Measurements from ENCODE around the gene TBKBP1. TPM values are rescaled to one million over a fixed set of nuclear protein-coding genes. Genes with fewer than 3 reads are reported as not detected.
A peak's percentile ranks its signal among the peaks of the same experiment; 100 is the strongest.

TBKBP1 gene
- total and polyA plus RNA-seq, 9 of the 15 experiments (the other 6 are each of a cell fraction or from before 2014, with no cell fraction given): 0.03 to 15.6 (median 6.8) TPM

DNA sequence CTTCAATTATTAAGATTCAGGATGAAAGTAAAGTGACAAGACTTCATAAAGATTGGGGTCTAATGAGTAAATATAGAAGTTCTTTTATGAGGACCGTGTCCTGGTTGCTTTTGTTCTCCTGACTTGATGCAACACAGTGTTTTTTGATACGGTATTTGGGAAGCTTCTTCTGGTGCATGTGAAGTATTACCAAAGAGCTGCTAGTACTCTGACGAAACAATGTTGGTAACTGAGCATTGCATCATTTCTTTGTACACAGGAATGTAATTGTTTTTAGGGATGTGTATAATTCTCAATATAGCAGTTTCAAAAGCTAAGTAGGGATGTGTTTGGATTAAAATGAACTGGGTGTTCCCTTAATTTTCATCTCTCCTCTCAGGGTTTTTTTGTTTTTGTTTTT is 28.3 kb upstream of the TBKBP1 start (continued):
- TF ChIP-seq, protein P1, sequence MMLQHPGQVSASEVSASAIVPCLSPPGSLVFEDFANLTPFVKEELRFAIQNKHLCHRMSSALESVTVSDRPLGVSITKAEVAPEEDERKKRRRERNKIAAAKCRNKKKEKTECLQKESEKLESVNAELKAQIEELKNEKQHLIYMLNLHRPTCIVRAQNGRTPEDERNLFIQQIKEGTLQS (IDR thresholded peaks at IDR 0.05): peak; percentile 43
- TF ChIP-seq, protein P1 (CRISPR knock-in tag; conservative IDR thresholded peaks at IDR 0.05): no peak
- TF ChIP-seq SUPT5H (IDR thresholded peaks at IDR 0.05): 0 out of 2 replicates have a peak, but pooled peaks have one; percentile 19

GRCh38 chr17:47669081-47669480 is 24.9 kb upstream of the TBKBP1 start:
- ChIA-PET CTCF (ENCODE audit: low intra/inter-chr PET ratio) (no interaction called here), POLR2A (interaction anchor here (0.7 to 1.6 kb wide), 2 partner anchors 11 to 14 kb away, joined by 3 to 5 read pairs; no protein-coding TSS in a partner anchor)
- no peak overlapping the region for H3K4me3 ChIP-seq
- H3K27me3 ChIP-seq (ENCODE audit: control insufficient read depth in 2 of 2, insufficient read depth in 2 of 2, low read length in 2 of 2): no peaks in the 10 kb centered on the region
- peaks cover 95% of the 10 kb centered on the region for H3K36me3 ChIP-seq (ENCODE audit: control insufficient read depth, insufficient read depth, low read length)
- no peak overlapping the region for H2AFZ ChIP-seq (ENCODE audit: low read depth, low read length)
- intact Hi-C loops (cut with micrococcal nuclease) (no loop called here), in situ Hi-C loops (cut with MboI) (no loop called here)
- H3K9ac ChIP-seq (ENCODE audit: insufficient read depth in 1 of 2, low read depth in 2 of 2, low read length in 2 of 2): no peak overlapping the region
- no peak overlapping the region for H3K4me2 ChIP-seq (ENCODE audit: insufficient read depth, low read length)
- 0 out of 2 replicates have a peak, but pooled peaks cover 4% of the 10 kb centered on the region for H4K20me1 ChIP-seq (replicated peaks; ENCODE audit: control insufficient read depth, insufficient read depth, low read length)
- H3K9me3 ChIP-seq (replicated peaks; ENCODE audit: control insufficient read depth, insufficient read depth, low read depth, low read length): no peaks in the 10 kb centered on the region
- ATAC-seq: no peak
- H3K79me2 ChIP-seq (ENCODE audit: control insufficient read depth, insufficient read depth, low read length): peaks cover 18% of the 10 kb centered on the region; the same call in 2 of the 3 replicates
- 91% methylated on average over 4 of the region's 4 CpGs for WGBS (ENCODE audit: insufficient coverage, low coverage, missing lambda C conversion rate)
- H3K4me1 ChIP-seq (replicated peaks in 1 of 2; ENCODE audit: control insufficient read depth in 2 of 2, insufficient read depth in 2 of 2, low read length in 2 of 2): no peaks in the 10 kb centered on the region
- FAIRE-seq: no peak
- H3K9me1 ChIP-seq (ENCODE audit: control insufficient read depth, insufficient read depth, low read length): no peaks in the 10 kb centered on the region
- no peak overlapping the region for H3K27ac ChIP-seq (ENCODE audit: extremely low read depth, low read depth, low read length)
- DNase-seq (ENCODE audit: extremely low read depth in 1 of 4, low spot score in 3 of 4): no peak
- no TSS peak for BruUV-seq (replicated peaks)
- no peak for TF ChIP-seq CBX1 (IDR thresholded peaks at IDR 0.05; ENCODE audit: low read depth)
- TF ChIP-seq, protein P2, sequence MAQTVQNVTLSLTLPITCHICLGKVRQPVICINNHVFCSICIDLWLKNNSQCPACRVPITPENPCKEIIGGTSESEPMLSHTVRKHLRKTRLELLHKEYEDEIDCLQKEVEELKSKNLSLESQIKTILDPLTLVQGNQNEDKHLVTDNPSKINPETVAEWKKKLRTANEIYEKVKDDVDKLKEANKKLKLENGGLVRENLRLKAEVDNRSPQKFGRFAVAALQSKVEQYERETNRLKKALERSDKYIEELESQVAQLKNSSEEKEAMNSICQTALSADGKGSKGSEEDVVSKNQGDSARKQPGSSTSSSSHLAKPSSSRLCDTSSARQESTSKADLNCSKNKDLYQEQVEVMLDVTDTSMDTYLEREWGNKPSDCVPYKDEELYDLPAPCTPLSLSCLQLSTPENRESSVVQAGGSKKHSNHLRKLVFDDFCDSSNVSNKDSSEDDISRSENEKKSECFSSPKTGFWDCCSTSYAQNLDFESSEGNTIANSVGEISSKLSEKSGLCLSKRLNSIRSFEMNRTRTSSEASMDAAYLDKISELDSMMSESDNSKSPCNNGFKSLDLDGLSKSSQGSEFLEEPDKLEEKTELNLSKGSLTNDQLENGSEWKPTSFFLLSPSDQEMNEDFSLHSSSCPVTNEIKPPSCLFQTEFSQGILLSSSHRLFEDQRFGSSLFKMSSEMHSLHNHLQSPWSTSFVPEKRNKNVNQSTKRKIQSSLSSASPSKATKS (CRISPR knock-in tag; IDR thresholded peaks at IDR 0.05): no peak
- no peak for TF ChIP-seq MTA3 (IDR thresholded peaks at IDR 0.05; ENCODE audit: borderline replicate concordance)
- no peak for TF ChIP-seq SPI1 (IDR thresholded peaks at IDR 0.05; ENCODE audit: borderline replicate concordance, low read depth, low read length)
- TF ChIP-seq, protein P3, sequence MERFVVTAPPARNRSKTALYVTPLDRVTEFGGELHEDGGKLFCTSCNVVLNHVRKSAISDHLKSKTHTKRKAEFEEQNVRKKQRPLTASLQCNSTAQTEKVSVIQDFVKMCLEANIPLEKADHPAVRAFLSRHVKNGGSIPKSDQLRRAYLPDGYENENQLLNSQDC (CRISPR knock-in tag; IDR thresholded peaks at IDR 0.05): no peak
- TF ChIP-seq, protein P4, sequence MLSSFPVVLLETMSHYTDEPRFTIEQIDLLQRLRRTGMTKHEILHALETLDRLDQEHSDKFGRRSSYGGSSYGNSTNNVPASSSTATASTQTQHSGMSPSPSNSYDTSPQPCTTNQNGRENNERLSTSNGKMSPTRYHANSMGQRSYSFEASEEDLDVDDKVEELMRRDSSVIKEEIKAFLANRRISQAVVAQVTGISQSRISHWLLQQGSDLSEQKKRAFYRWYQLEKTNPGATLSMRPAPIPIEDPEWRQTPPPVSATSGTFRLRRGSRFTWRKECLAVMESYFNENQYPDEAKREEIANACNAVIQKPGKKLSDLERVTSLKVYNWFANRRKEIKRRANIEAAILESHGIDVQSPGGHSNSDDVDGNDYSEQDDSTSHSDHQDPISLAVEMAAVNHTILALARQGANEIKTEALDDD (IDR thresholded peaks at IDR 0.05): no peak
- TF ChIP-seq KDM5B (IDR thresholded peaks at IDR 0.05; ENCODE audit: insufficient replicate concordance, low read depth, low read length): no peak
- TF ChIP-seq, protein P5, sequence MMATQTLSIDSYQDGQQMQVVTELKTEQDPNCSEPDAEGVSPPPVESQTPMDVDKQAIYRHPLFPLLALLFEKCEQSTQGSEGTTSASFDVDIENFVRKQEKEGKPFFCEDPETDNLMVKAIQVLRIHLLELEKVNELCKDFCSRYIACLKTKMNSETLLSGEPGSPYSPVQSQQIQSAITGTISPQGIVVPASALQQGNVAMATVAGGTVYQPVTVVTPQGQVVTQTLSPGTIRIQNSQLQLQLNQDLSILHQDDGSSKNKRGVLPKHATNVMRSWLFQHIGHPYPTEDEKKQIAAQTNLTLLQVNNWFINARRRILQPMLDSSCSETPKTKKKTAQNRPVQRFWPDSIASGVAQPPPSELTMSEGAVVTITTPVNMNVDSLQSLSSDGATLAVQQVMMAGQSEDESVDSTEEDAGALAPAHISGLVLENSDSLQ (IDR thresholded peaks at IDR 0.05): no peak
- no peak for TF ChIP-seq SAFB2 (IDR thresholded peaks at IDR 0.05; ENCODE audit: borderline replicate concordance, low read depth, low read length, severe bottlenecking)
- TF ChIP-seq, protein P6, sequence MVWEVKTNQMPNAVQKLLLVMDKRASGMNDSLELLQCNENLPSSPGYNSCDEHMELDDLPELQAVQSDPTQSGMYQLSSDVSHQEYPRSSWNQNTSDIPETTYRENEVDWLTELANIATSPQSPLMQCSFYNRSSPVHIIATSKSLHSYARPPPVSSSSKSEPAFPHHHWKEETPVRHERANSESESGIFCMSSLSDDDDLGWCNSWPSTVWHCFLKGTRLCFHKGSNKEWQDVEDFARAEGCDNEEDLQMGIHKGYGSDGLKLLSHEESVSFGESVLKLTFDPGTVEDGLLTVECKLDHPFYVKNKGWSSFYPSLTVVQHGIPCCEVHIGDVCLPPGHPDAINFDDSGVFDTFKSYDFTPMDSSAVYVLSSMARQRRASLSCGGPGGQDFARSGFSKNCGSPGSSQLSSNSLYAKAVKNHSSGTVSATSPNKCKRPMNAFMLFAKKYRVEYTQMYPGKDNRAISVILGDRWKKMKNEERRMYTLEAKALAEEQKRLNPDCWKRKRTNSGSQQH (CRISPR knock-in tag; IDR thresholded peaks at IDR 0.05): no peak
